HG02763 (cell line): ENCODE data around the gene GJB4.
"Not testable (repeated sequence)": the region's sequence is repeated elsewhere in the genome, so short reads cannot be mapped to it uniquely, and the experiment has no call there.

ENCODE experiments used
- ATAC-seq: cut with Tn5 transposase; IDR thresholded peaks from one replicate; pipeline ENCODE4 v1.9.1; 2021; ENCODE audit warnings: mild to moderate bottlenecking, moderate library complexity; ENCODE audit not compliant: unreplicated experiment

GJB4 gene

DNA sequence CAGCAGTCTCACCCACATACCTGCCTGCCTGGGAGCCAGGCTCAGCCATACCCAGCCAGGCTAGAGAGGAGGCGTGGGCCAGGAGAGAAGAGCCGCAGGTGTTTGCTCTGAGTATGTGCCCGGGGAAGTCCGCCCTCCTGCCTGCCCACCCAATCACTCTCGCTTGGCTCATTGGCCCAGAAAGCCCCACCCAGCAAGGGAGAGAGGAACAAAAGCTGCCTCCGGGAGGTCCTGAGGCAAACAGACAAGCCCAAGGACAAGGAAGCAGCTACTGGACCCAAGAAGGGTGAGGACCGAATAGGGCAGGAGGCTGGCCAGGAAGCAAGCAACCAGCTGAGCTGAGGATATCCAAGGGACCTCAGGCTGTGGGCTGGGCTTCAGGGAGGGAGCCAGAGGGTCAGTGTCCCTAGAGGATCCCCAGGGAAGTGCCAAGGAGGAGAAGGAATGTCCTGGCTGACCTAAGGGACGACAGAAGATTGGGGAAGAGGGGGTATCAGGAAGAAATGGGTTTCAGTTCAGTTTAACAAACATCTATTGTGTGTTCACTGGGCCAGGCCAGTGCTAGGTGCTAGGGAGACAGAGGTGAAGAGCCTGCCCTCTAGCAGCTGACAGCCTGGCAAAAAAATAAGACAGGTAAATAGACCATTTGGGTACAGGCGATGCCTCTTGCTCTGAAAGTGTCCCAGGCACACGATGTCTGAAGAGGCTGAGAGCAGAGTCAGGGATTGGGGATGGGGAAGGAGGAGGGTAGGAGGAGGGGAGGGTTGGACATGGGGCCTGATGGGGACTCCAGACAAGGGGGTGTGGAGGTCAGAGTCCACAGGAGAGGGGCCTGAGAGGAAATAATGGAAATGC lies at the start of gene GJB4:
TSS of gene GJB4 (plus strand) at position 238 of the 855 bp plus-strand sequence. CDS start 1,515 bp downstream, outside the sequence.
- no peak for ATAC-seq

DNA sequence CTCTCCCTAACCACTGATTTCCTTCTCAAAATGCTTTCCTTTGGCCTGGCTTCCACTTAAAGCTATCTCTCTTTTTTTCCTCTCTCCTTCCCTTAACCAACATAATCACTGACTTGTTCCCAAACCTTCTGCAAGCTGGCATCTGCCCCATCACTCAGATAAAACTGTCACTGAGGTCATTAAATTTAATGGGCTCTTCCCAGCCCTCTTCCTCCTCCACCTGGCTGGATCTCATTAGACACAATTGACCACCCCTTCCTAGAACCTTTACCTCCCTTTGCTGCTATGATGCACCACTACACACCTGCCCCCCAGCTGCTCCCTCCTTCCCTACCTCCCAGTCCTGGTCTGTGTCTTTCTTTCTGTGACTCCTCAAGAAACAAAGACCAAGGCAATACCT lies 48.7 kb upstream of the GJB4 start:
- no peak for ATAC-seq

DNA sequence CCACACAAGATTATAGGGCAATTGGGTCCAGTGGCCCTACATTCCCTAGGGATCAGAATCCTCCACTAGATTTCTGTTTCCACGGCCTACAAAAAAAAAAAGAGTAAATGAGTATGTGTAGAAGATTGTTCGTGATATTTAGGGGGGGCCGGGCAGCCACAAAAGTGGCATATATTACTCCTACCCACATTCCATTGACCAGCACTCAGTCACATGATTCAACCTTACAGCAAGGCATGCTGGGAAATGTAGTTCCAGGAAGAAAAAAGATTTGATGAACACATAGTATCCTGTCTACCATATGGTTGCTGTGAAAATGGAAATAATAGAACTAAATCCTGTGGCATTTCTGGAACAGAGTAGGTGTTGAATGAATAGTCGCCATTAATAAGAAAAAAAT lies 48.1 kb upstream of the GJB4 start:
- ATAC-seq: no peak

DNA sequence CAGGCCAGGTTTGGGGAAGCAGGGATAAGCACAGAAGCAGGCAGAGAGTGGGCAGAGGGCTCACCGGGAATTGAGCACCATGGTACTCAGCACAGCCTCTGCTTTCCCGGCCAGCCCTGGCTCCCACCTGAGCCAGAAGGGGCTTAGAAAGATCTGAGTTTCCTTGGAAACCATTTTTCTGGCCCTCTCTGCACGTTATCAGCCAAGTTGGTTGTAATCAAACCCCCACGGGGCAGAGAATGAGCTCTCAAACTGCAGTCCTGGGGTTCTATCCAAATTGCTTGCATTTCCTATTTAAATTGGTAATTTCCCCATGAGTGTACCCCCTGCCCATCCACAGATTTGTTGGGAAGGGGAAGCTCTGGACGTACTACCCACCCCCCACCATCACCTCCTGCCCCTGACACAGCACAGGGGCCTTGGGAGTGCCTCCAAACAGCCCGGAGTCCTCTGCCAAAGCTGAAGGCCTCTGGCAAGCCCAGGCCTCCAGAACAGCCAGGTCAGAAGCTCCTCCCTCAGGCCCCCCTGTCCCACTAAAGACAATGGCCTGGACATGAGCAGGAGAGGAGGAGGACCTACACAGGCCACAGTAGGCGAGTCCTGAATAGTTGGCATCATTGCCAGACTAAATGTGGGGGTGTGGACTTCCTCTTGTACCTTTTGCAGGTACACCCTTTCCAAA lies 47.4 kb upstream of the GJB4 start:
- no peak for ATAC-seq

DNA sequence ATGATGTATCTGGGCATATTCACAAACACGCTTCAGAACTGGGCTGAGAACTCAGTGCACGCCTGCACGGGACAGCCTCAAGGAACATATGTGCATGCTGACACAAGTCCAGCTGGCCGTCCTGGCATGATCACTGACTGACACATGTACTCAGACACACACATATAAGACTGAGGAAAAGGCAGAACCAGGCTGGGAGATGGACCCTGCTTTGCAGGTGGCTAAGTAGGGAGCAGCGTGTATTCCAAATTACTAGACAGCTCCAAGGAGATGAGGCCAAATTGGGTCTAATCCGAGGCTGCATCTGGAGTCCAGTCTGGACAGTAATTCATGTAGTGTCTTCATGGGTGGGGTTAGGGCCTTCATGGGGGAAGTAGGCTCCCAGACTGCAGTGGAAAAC lies 46.1 kb upstream of the GJB4 start:
- no peak for ATAC-seq

DNA sequence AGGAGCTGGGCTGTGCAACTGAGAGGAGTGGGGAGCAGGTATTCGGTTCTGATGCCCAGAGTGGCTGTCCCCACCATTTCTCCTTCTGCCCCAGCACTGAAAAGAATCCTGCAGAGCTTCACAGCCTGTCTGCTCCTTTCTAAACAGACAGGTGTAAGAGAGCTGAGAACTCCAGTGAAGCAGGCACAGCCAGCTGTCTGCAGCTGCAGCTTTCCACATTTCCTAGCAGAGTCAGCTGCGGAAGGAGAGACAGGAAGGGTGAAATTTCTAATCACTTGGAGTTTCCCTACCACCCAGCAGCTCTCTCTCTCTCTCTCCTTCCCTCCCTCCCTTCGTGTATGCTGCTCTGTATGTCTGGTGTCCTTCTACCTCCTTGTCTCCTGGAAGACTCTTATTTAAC lies 45.2 kb upstream of the GJB4 start:
- no peak for ATAC-seq

DNA sequence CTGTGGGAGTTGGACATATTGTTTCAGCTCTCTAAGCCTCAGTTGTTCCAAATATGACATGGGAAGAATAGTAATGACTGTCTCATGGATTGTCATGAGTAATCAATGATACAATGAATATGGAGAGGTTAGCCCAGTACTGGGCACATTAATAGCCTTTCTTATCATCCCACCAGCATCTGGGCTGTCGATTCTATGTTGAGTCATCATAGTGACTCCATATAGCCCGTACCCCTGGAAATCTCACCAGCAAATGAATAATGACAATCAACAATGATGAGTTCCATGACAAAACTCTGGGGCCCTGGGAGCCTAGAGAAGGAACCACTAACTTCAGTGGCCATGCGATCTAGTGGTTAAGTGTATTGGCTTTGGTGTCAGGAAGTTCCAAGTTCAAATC lies 44.4 kb upstream of the GJB4 start:
- no peak for ATAC-seq

DNA sequence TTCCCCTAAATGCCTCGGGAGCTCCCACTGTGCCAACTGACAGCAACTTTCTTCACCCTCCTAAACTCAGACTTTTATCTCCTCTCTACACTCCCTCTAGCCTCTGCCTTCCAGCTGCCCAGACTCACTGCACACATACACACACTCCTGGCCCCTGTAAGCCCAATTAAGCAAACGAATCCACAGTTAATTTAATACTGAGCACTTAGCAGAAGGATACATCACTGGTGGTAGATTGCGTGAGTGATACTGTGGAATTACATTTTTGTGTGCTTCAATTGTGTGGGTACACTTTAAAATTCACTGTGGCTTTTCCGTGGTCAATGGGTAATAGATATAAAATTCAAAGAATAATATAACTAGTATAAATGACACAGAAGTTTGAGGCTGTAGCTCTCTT lies 38.3 kb upstream of the GJB4 start:
- no peak for ATAC-seq

DNA sequence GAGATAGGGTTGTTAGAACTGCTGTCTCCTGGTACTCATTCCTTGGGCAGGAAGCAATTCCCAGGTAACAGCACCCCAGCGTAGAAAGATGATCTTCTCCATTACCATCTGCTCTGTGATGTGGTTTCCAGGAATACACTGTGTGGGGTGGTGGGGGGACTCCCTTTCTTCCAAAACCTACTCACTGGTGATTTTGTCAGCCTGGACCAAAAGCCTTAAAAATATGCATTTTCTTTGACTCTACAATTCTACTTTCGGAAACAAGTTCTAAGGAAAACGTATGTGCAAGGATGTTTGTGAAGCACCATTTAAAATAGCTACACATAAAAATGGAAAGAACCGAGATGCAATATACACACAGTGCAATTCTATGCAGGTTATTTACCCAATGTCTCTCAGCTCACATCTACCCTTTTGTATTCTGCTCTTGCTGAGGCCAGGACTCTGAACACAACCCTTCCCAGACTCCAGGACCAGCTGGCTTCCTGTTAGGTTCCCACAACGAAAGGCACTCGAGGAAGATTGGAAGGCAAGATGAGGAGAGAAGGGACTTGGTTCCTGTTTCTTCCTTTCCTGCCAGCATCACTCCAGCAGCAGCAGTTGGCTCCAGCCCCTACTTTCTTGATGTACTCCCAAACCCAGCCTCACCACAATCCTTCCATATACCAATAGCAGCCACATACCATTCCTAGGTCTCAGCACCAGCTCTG lies 37.7 kb upstream of the GJB4 start:
- ATAC-seq: no peak

DNA sequence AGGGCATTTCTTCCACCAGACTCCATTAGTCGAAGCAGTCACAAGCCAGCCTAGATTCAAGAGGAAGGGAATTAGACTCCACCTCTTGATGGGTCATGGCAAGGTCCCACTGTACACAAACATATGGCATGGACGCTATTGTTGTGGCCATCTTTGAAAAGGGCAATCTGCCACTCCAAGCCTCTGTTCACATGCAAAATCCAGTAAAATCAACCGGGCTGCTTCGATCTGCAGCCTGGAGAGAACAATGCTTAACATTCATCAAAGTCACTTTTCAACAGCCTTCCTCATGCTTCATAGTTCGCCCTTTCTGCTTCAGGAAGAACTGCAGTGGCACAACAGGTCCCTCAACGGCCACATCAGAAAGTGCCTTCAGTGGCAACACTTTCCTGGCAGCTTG lies 32.7 kb upstream of the GJB4 start:
- ATAC-seq: no peak

DNA sequence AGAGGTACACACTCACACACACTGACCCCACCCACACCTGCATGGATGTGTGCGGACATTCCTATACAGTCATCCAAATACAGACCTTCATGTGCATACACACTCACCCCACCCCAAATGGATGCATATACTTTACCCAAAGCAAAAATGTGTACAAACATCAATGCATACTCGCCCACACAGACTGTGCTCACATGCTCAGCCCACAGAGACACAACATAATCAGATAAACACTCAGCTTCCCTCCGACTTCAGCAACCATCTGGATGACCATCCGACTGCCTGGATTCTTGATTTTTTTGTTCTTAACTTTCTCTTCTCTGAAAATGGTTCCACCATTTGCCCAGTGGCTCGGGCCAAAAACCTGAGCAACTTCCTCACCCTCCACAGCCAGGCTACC lies 29.1 kb upstream of the GJB4 start:
- no peak for ATAC-seq

DNA sequence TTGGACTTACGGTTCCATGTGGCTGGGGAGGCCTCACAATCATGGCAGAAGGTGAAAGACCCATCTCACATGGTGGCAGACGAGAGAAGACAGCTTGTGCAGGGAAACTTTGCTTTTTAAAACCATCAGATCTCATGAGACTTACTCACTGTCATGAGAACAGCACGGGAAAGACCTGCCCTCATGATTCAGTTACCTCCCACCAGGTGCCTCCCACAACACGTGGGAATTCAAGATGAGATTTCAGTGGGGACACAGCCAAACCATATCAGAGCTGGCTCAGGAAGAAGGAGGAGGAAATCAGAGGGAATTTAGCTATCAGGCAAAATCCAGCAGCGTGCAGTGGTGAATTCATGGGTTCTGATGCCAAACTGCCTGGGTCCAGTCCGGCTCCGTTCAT lies 26.7 kb upstream of the GJB4 start:
- not testable (repeated sequence) for ATAC-seq

DNA sequence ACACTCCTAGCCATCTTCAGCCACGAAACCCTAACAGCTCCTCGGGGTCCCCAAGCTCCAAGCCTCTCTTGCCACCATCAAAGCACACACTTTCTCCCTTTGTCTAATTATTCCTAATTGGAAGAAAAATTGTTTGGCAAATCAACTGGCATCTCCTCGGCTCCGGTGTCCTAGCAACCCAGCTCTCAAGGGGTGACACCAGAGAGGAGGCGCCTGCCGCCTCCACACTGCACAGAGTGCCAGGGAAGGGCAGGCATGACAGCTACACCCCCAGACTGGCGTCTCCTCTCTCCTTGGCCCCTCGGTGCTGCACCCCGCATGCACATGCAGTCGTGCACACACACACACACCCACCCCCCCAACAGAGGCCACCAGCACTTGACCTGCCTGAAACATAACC lies 22.8 kb upstream of the GJB4 start:
- ATAC-seq: no peak

DNA sequence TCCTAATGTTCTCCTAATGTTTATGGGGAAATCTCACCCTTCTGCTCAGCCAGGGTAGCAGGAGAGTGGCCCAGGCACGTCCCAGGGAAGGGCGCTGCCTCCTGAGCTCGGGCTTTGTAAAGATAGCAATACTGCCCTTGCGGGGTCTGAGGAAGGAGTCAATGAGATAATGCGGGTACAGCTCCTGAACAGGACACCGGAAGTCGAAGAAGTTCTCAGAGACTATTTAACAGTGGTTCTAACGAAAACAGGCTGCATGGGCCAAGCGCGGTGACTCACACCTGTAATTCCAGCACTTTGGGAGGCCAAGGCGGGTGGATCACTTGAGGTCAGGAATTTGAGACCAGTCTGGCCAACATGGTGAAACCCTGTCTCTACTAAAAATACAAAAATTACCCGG lies 22.3 kb upstream of the GJB4 start:
- ATAC-seq: not testable (repeated sequence)

DNA sequence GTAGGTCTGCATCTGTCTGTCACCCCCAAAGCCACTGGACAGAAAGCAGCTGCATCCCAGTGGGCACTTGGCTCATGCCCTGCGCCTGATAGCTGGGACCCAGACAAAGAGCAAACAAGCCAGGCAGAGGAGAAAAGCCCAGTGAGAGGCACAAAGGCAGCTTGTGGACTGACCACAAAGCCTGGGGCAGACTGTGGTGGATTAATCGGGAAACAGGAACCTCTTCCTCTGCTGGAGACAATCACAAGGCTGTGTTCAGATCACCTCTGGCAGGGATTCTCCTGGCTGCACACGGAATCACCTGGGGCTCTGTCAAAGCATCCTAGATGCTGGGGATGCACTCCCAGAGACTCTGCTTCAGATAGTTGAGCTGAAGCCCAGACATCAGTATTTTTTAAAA lies 19.9 kb upstream of the GJB4 start:
- ATAC-seq: no peak

DNA sequence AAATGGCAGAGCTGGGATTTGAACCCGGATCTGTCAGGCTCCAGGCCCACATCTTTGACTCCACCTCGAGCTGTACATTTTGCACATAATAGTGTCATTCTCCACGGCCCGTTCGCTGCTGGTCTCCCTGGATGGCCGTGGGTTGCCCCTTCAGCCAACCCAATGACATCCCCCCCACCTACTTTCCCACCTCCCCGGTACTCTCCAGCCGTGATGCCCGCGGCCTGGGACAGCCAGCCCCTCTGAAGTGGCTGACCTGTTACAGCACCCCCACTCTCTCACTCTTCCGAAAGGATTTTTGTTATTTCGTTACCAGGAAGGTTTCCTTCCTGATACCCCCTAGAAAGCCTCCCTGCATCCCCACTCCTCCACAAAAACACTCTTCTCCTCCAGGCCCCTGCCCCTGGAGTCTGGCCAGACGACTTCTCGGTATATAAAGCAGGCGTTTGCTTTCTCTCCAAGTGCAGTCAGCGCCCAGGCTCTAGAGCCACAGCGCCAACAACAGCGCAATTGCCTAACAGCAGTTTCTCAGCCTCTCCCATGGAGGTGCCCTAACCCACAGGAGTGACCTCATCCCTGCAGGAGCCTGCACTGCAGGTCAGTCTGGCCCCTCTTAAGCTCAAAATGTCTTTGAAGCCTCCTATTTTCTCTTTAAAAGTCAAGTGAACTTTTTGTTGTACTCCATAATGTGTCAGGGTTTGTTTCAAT lies 19.2 kb upstream of the GJB4 start:
- no peak for ATAC-seq

DNA sequence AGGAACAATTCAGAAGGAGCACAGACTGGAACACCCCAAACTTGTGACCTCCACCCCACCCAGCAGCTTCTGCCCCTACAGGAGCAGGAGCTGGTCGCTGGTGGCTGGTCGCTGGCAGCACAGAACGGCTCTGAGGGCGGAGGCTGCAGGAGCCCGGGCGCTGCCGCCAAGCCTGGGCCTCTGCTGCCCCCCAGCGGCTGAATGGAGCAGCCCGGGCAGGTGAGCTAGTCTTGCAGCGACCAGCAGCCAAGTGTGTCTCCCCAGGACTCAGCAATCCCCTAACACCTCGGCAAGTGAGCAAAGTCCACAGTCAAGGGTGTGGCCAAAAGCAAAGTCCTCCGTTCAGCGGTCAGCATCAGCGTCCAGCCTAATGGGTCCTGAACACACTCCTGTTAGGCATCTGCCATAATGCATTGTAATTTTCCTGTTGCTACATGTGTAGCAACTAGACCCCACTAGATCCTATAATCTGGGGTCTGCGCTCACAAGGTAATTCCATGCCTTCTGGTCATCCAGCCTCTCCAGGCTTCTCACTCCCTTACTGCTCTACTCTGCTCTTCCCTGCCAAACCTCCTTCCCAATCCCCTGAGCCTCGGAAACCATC lies 16.8 kb upstream of the GJB4 start:
- ATAC-seq: peak; percentile 53

DNA sequence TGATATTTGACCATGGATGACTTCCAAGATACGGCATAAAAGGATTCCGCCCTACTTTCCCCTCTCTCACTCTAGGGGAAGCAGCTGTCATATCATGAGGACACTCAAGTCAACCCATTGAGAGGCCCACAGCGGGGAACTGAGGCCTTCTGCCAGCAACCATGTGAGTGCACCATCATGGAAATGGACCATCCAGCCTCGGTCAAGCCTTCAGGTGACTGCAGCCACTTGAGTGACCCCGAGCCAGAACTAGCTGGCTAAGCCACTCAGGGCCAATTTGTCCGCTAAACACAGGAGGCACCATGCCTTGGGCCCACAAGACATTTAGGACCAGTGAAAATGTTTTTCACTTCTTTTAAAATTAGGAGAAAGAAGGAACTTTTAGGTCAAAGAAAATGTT lies 15.8 kb upstream of the GJB4 start:
- ATAC-seq: no peak

DNA sequence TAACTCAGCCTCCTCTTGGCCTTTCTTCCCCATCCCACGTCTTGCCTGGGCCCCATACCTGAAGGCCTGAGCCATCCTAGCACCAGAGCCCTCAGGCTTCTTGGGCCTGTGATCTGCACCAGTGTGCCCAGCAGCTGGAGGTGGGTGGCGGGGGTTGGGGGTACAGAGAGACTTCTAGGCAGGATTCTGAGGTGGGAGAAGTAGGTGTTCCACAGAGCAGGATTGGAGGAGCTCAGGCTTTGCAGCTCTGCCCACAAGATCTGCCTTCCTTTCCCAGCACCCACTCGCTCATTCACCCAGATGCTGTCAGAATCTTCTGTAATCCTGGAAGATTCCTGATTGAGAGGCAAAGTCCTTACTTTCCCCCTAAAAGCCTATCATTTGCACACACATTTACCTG lies 14.7 kb upstream of the GJB4 start:
- no peak for ATAC-seq

DNA sequence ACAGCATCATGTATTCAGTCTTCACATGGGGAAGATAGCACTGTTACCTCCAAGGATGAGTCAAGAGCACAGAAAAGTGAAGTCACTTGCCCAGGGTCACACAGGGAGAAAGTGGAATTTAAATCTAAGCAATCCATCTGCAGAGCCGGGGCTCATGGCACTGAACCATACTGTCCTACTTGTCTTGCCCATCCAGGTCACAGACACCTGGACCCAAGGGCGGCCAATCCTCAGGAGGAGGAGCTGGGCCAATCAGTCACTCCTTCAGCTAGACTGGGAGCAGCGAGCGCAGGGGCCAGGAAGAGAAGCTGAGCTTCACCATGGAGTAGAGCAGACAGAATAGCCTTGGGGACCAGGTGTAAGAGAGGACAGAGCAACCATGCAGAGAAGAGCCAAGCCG lies 13.9 kb upstream of the GJB4 start:
- ATAC-seq: no peak

DNA sequence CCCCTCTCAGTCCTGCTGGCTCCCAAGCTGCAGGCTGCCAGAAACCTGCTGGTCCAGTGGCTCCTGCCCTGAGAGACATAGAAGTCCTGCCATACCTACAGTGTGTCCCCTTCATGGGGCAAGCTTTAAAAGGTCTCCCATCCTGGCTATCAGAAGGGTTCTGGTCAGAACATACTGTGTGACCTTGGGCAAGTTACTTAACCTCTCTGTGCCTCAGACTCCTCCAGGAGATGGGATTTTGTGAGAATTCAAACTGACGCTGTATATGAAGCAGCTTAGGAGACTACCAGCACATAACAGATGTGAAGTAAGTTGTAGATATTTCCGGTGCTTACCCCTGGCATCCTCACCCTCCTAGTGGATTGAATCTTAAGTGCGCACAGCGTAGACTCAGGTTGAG lies 13.4 kb upstream of the GJB4 start:
- no peak for ATAC-seq
